CD14-positive monocyte (primary cell): ENCODE results near the gene CST9. TPM values are rescaled to one million over a fixed set of nuclear protein-coding genes. Genes with fewer than 3 reads are reported as not detected.

Experiments used
- DNase-seq, 3 donors: peaks; one replicate each; pipeline ENCODE4 v3.0.0-alpha.2; 2011 to 2022
- H2AFZ ChIP-seq: 2 replicates; pipeline ENCODE4 v1.6.0; 2012; ENCODE audit warnings: mild to moderate bottlenecking, low read depth, low read length, inconsistent platforms; ENCODE audit not compliant: insufficient read depth, poor library complexity, severe bottlenecking
- H3K27ac ChIP-seq, 2 donors: 1 replicate in 1 of 2; 2 replicates in 1 of 2; pipeline ENCODE4 v1.5.1; 2012 to 2013; ENCODE audit warnings: low read length in 2 of 2, control low read depth in 1 of 2, inconsistent platforms in 1 of 2, low read depth in 1 of 2, mild to moderate bottlenecking in 1 of 2
- H3K27me3 ChIP-seq, 2 donors: one replicate each; pipeline versions ENCODE4 v1.6.0 to v1.6.1; 2011 to 2013; ENCODE audit warnings: low read length in 2 of 2; ENCODE audit not compliant: control insufficient read depth in 2 of 2, insufficient read depth in 2 of 2
- H3K36me3 ChIP-seq, 2 donors: replicated peaks in 1 of 2; 1 replicate in 1 of 2; 2 replicates in 1 of 2; pipeline versions ENCODE4 v1.5.1 to v1.6.1; 2012 to 2013; ENCODE audit warnings: low read length in 2 of 2, control low read depth in 1 of 2, inconsistent platforms in 1 of 2, mild to moderate bottlenecking in 1 of 2; ENCODE audit not compliant: insufficient read depth in 2 of 2, control insufficient read depth in 1 of 2
- H3K4me1 ChIP-seq, 2 donors: 1 replicate in 1 of 2; 2 replicates in 1 of 2; pipeline versions ENCODE4 v1.5.1 to v1.6.1; 2012 to 2013; ENCODE audit warnings: low read length in 2 of 2, control low read depth in 1 of 2, inconsistent platforms in 1 of 2, mild to moderate bottlenecking in 1 of 2, moderate library complexity in 1 of 2; ENCODE audit not compliant: insufficient read depth in 2 of 2, control insufficient read depth in 1 of 2
- H3K4me2 ChIP-seq: replicated peaks from 2 replicates; pipeline ENCODE3; 2012; ENCODE audit warnings: low read length, moderate library complexity, mild to moderate bottlenecking; ENCODE audit not compliant: poor library complexity, severe bottlenecking; ENCODE audit errors: extremely low read depth
- H3K4me3 ChIP-seq, 3 experiments: fragments of 200-600 bp in 1 of 3; sonication (generic) in 1 of 3; replicated peaks in 1 of 3; 1 replicate in 2 of 3; 2 replicates in 1 of 3; pipeline ENCODE4 v1.5.1; 2011 to 2013; ENCODE audit warnings: low read length in 3 of 3, mild to moderate bottlenecking in 3 of 3, control low read depth in 2 of 3, low read depth in 2 of 3, inconsistent platforms in 1 of 3, moderate library complexity in 1 of 3
- H3K79me2 ChIP-seq: 2 replicates; pipeline ENCODE4 v1.6.0; 2012; ENCODE audit warnings: mild to moderate bottlenecking, control low read depth, inconsistent platforms, low read length, moderate library complexity; ENCODE audit not compliant: insufficient read depth
- H3K9ac ChIP-seq: 2 replicates; pipeline ENCODE4 v1.6.0; 2017; ENCODE audit warnings: low read length, mild to moderate bottlenecking; ENCODE audit not compliant: insufficient read depth, poor library complexity, severe bottlenecking
- H3K9me3 ChIP-seq, 2 donors: replicated peaks in 1 of 2; 1 replicate in 1 of 2; 2 replicates in 1 of 2; pipeline versions ENCODE4 v1.5.1 to v1.6.1; 2012 to 2013; ENCODE audit warnings: low read length in 2 of 2, control low read depth in 1 of 2; ENCODE audit not compliant: control insufficient read depth in 1 of 2, insufficient read depth in 1 of 2
- H4K20me1 ChIP-seq: 2 replicates; pipeline ENCODE4 v1.6.0; 2012; ENCODE audit warnings: mild to moderate bottlenecking, low read length, control low read depth, moderate library complexity; ENCODE audit not compliant: insufficient read depth
- H3K27ac Mint-ChIP-seq, 7 donors: one replicate each; pipeline ENCODE4 v1.8.0; 2020; ENCODE audit warnings: mild to moderate bottlenecking in 7 of 7, mixed read lengths in 7 of 7, moderate library complexity in 6 of 7, inconsistent platforms in 2 of 7
- H3K27me3 Mint-ChIP-seq, 3 donors: one replicate each; pipeline ENCODE4 v1.8.0; 2021 to 2022; ENCODE audit warnings: low read depth in 3 of 3, mild to moderate bottlenecking in 3 of 3, mixed read lengths in 3 of 3, moderate library complexity in 3 of 3, inconsistent platforms in 1 of 3
- H3K36me3 Mint-ChIP-seq, 2 donors: one replicate each; pipeline ENCODE4 v1.8.0; 2020; ENCODE audit warnings: mixed read lengths in 2 of 2, inconsistent platforms in 1 of 2, mild to moderate bottlenecking in 1 of 2
- H3K4me1 Mint-ChIP-seq: one replicate; pipeline ENCODE4 v1.8.0; 2020; ENCODE audit warnings: mild to moderate bottlenecking, mixed read lengths
- H3K4me3 Mint-ChIP-seq, 2 donors: one replicate each; pipeline ENCODE4 v1.8.0; 2020; ENCODE audit warnings: mild to moderate bottlenecking in 2 of 2, mixed read lengths in 2 of 2, moderate library complexity in 1 of 2
- H3K9me3 Mint-ChIP-seq, 7 donors: one replicate each; pipeline ENCODE4 v1.8.0; 2020 to 2022; ENCODE audit warnings: mixed read lengths in 7 of 7, mild to moderate bottlenecking in 6 of 7, moderate library complexity in 6 of 7, inconsistent platforms in 2 of 7
- CTCF ChIP-seq: fragments of 200-600 bp; IDR thresholded peaks from one replicate; pipeline ENCODE4 v1.8.0; 2022; ENCODE audit warnings: antibody characterized with exemption, mild to moderate bottlenecking
- WGBS: methylation state at CpG from one replicate; pipeline ENCODE4 v1.1.5; 2013; ENCODE audit warnings: missing lambda C conversion rate; ENCODE audit not compliant: insufficient coverage; 5-methylcytosine and 5-hydroxymethylcytosine counted together
- intact Hi-C, 2 donors: fragments of 100-400 bp; cut with micrococcal nuclease; formaldehyde crosslinking; loops; one replicate each; pipeline versions ENCODE4 v1.15.0 to v1.15.1; 2023
- polyA plus RNA-seq, 3 donors: library from polyadenylated mRNA; depleted of rRNA in 1 of 3; unstranded in 2 of 3; stranded (reverse) in 1 of 3; fragments of 300-500 nt in 2 of 3; fragments of >200 nt in 1 of 3; fragmentation: Illumina TruSeq in 2 of 3; gene quantifications; 1 replicate in 2 of 3; 2 replicates in 1 of 3; pipeline ENCODE4 v1.2.3, GENCODE V29; 2012 to 2021

Gene CST9
- polyA plus RNA-seq, 3 donors, result 0.13 TPM; not detected in 2

DNA sequence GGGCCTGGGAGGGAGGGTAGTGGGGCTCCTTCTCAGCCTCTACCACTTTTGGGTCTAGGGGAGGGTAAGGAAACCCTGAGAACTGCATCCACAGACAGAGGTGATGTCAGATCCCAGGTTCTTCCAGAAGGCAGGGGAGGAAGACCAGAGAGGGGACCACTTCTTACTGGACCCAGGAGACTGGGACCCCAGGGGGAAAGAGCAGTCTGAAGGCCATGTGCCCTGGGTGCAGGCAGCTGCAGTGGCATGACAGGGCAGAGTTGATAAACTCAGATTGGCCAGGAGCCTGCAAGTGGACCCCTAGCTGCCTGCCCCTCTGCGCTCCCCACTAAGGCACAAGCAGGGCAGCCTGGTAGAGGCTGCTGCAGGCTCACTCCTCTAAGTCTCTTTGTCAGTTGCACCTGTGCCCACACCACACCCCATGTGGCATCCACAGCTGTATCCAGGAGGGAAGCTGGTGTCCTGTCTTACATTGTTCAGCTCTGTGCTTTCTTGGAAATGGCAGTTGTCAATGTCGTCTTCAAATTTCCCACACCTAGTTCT is 40.1 kb downstream of the CST9 start:
- Mint-ChIP-seq H3K27ac (peak overlapping the region in 1 of 7 donors; percentile 46), H3K36me3 (no peaks in the 10 kb centered on the region), H3K27me3 (peaks cover 2 to 7% (median 6%) of the 10 kb centered on the region in 3 donors), H3K9me3 (peaks cover 16 to 23% (median 19%) of the 10 kb centered on the region in 7 donors), H3K4me1 (peaks cover 1% of the 10 kb centered on the region), H3K4me3 (no peak overlapping the region)
- no peak overlapping the region for H3K4me3 ChIP-seq
- H3K9me3 ChIP-seq, result peaks cover 19 to 20% of the 10 kb centered on the region in 2 donors
- no peak overlapping the region for H2AFZ ChIP-seq
- no peaks in the 10 kb centered on the region for H4K20me1 ChIP-seq
- no peak overlapping the region for H3K4me2 ChIP-seq
- no peaks in the 10 kb centered on the region for H3K4me1 ChIP-seq
- TF ChIP-seq CTCF, result no peak
- no peak overlapping the region for H3K27ac ChIP-seq
- no peaks in the 10 kb centered on the region for H3K36me3 ChIP-seq
- H3K79me2 ChIP-seq, result no peaks in the 10 kb centered on the region
- intact Hi-C loops, result no loop called here
- no CpG with 5 or more reads among the region's 2 CpGs for WGBS
- no peak overlapping the region for H3K9ac ChIP-seq
- no peak for DNase-seq
- no peaks in the 10 kb centered on the region for H3K27me3 ChIP-seq

DNA sequence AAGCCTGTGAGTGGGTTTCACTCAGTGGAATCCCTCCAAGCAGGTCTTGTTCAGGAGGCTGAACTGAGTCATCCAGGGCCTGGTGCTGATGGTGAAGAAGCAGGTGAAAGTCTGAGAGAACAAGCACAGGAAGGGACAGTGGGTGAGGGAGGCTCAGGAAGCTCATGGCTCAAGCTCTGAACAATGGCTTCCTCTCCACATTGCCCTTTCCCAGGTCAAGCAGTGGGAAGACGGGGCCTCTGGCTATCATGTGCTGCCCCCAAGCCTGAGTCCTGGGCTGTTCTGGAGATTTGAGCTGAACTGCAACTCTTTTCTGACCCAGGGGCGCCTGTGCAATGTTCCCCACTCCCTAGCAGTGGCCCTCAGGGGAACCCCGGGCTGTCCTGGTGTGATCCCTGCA is 40.8 kb downstream of the CST9 start:
- TF ChIP-seq CTCF, result no peak
- Histone ChIP-seq H3K4me3 (no peak overlapping the region), H3K36me3 (no peaks in the 10 kb centered on the region), H3K4me2 (no peak overlapping the region), H3K9ac (no peak overlapping the region), H2AFZ (no peak overlapping the region), H3K27me3 (no peaks in the 10 kb centered on the region), H3K4me1 (no peaks in the 10 kb centered on the region), H3K9me3 (peaks cover 26 to 27% of the 10 kb centered on the region in 2 donors), H3K27ac (no peak overlapping the region), H3K79me2 (no peaks in the 10 kb centered on the region), H4K20me1 (no peaks in the 10 kb centered on the region)
- whole genome bisulfite sequencing, result 76% methylated on average over 2 of the region's 3 CpGs
- Mint-ChIP-seq H3K27ac (no peak overlapping the region), H3K9me3 (peaks cover 16 to 28% (median 20%) of the 10 kb centered on the region in 7 donors), H3K27me3 (peaks cover 2 to 8% (median 7%) of the 10 kb centered on the region in 3 donors), H3K4me1 (peaks cover 1% of the 10 kb centered on the region), H3K4me3 (no peak overlapping the region), H3K36me3 (no peaks in the 10 kb centered on the region)
- DNase-seq, result no peak
- intact Hi-C loops, result no loop called here
